ENCODE data around the gene IBA57.

The IBA57 gene

GRCh38 chr1:228156941-228157728, 8.5 kb upstream of the IBA57 start:
- intact Hi-C loops (cut with DNase I; ENCODE audit: low total_unique reads), result no loop called here
- no peak overlapping the region for H3K27ac ChIP-seq
- no peaks in the 10 kb centered on the region for H3K36me3 ChIP-seq
- H3K27me3 ChIP-seq, result peaks cover 0 to 49% of the 10 kb centered on the region in 2 donors
- H3K9me3 ChIP-seq, result no peaks in the 10 kb centered on the region
- no peak for TF ChIP-seq CTCF (IDR thresholded peaks at IDR 0.05)
- no peak overlapping the region for H3K4me3 ChIP-seq
- DNase-seq, result peak in 1 of 2 donors; percentile 61
- peaks cover 0 to 4% (median 2%) of the 10 kb centered on the region in 4 donors for H3K4me1 ChIP-seq

- peaks cover 0 to 6% (median 2%) of the 10 kb centered on the region in 4 donors for H3K4me1 ChIP-seq
- no peak overlapping the region for H3K4me3 ChIP-seq
- DNase-seq, result no peak
- intact Hi-C loops (cut with DNase I; ENCODE audit: low total_unique reads), result no loop called here
- no peak for TF ChIP-seq CTCF (IDR thresholded peaks at IDR 0.05)
- H3K9me3 ChIP-seq, result no peaks in the 10 kb centered on the region
- peaks cover 0 to 55% of the 10 kb centered on the region in 2 donors for H3K27me3 ChIP-seq
- no peaks in the 10 kb centered on the region for H3K36me3 ChIP-seq
- no peak overlapping the region for H3K27ac ChIP-seq
Measured at GRCh38 chr1:228157729-228158126, 7.9 kb upstream of the IBA57 start.

- peaks cover 0 to 11% (median 2%) of the 10 kb centered on the region in 4 donors for H3K4me1 ChIP-seq
- H3K27ac ChIP-seq, result no peak overlapping the region
- no peak for DNase-seq
- H3K4me3 ChIP-seq, result no peak overlapping the region
- H3K36me3 ChIP-seq, result no peaks in the 10 kb centered on the region
- no peaks in the 10 kb centered on the region for H3K9me3 ChIP-seq
- intact Hi-C loops (cut with DNase I; ENCODE audit: low total_unique reads), result no loop called here
- TF ChIP-seq CTCF (IDR thresholded peaks at IDR 0.05), result no peak
- H3K27me3 ChIP-seq, result peaks cover 0 to 60% of the 10 kb centered on the region in 2 donors
Measured at GRCh38 chr1:228158151-228159007, 7.2 kb upstream of the IBA57 start.

GRCh38 chr1:228159008-228159665, 6.5 kb upstream of the IBA57 start:
- Histone ChIP-seq H3K27ac (no peak overlapping the region), H3K4me3 (no peak overlapping the region), H3K27me3 (peaks cover 0 to 60% of the 10 kb centered on the region in 2 donors), H3K9me3 (no peaks in the 10 kb centered on the region), H3K36me3 (no peaks in the 10 kb centered on the region), H3K4me1 (peaks cover 0 to 11% (median 2%) of the 10 kb centered on the region in 4 donors)
- no peak for TF ChIP-seq CTCF (IDR thresholded peaks at IDR 0.05)
- no peak for DNase-seq
- intact Hi-C loops (cut with DNase I; ENCODE audit: low total_unique reads), result no loop called here

GRCh38 chr1:228160201-228160761, 5.3 kb upstream of the IBA57 start:
- TF ChIP-seq CTCF (IDR thresholded peaks at IDR 0.05), result no peak
- H3K4me1 ChIP-seq, result peaks cover 0 to 17% (median 7%) of the 10 kb centered on the region in 4 donors
- H3K36me3 ChIP-seq, result no peaks in the 10 kb centered on the region
- no peak for DNase-seq
- no peak overlapping the region for H3K27ac ChIP-seq
- peaks cover 0 to 60% of the 10 kb centered on the region in 2 donors for H3K27me3 ChIP-seq
- H3K4me3 ChIP-seq, result no peak overlapping the region
- no peaks in the 10 kb centered on the region for H3K9me3 ChIP-seq
- intact Hi-C loops (cut with DNase I; ENCODE audit: low total_unique reads), result loop anchor here (10.0 kb wide), 2 partner anchors 55 to 425 kb away; partner anchors contain the start of genes C1orf35, JMJD4, MRPL55 and SNAP47

All from tibial artery (tissue), 4 donors.